SKM-1 (cell line): ENCODE results near the gene LRRC32.
"Not testable (repeated sequence)": the region's sequence is repeated elsewhere in the genome, so short reads cannot be mapped to it uniquely, and the experiment has no call there.

Experiments
- DNase-seq: peaks from one replicate; lab custom pipeline; 2025; ENCODE audit not compliant: unreplicated experiment; lab: John Stamatoyannopoulos, UW

LRRC32 gene

GRCh38 chr11:76653674-76654284 lies 16.8 kb downstream of the LRRC32 start:
- no peak for DNase-seq

- no peak for DNase-seq
Measured at GRCh38 chr11:76653012-76653673, 17.4 kb downstream of the LRRC32 start.

- no peak for DNase-seq
Measured at GRCh38 chr11:76649851-76650372, 20.6 kb downstream of the LRRC32 start.

GRCh38 chr11:76649011-76649410 lies 21.5 kb downstream of the LRRC32 start:
- DNase-seq = no peak

- DNase-seq = no peak
Measured at GRCh38 chr11:76648061-76648460, 22.5 kb downstream of the LRRC32 start.

- no peak for DNase-seq
Measured at GRCh38 chr11:76646882-76647534, 23.5 kb downstream of the LRRC32 start.

GRCh38 chr11:76644591-76644990 lies 26.0 kb downstream of the LRRC32 start:
- no peak for DNase-seq

GRCh38 chr11:76643711-76644110 lies 26.8 kb downstream of the LRRC32 start:
- DNase-seq = not testable (repeated sequence)

- DNase-seq = no peak
Measured at GRCh38 chr11:76642341-76642740, 28.2 kb downstream of the LRRC32 start.

- no peak for DNase-seq
Measured at GRCh38 chr11:76641905-76642304, 28.6 kb downstream of the LRRC32 start.

- DNase-seq = no peak
Measured at GRCh38 chr11:76640501-76640900, 30.0 kb downstream of the LRRC32 start.

- DNase-seq = no peak
Measured at GRCh38 chr11:76639621-76640020, 30.9 kb downstream of the LRRC32 start.

- DNase-seq = no peak
Measured at GRCh38 chr11:76638270-76639197, 32.0 kb downstream of the LRRC32 start.

GRCh38 chr11:76637491-76638269 lies 32.9 kb downstream of the LRRC32 start:
- no peak for DNase-seq

- DNase-seq = no peak
Measured at GRCh38 chr11:76636826-76637460, 33.6 kb downstream of the LRRC32 start.

GRCh38 chr11:76635991-76636738 lies 34.4 kb downstream of the LRRC32 start:
- no peak for DNase-seq

- DNase-seq = no peak
Measured at GRCh38 chr11:76634886-76635285, 35.7 kb downstream of the LRRC32 start.

- no peak for DNase-seq
Measured at GRCh38 chr11:76632492-76632891, 38.1 kb downstream of the LRRC32 start.
